ENCODE data around the gene SCARB1. TPM values are rescaled to one million over a fixed set of nuclear protein-coding genes. Genes with fewer than 3 reads are reported as not detected.

SCARB1 gene
- total RNA-seq, 1 donor from 2014 or later, result 44.5 TPM

DNA sequence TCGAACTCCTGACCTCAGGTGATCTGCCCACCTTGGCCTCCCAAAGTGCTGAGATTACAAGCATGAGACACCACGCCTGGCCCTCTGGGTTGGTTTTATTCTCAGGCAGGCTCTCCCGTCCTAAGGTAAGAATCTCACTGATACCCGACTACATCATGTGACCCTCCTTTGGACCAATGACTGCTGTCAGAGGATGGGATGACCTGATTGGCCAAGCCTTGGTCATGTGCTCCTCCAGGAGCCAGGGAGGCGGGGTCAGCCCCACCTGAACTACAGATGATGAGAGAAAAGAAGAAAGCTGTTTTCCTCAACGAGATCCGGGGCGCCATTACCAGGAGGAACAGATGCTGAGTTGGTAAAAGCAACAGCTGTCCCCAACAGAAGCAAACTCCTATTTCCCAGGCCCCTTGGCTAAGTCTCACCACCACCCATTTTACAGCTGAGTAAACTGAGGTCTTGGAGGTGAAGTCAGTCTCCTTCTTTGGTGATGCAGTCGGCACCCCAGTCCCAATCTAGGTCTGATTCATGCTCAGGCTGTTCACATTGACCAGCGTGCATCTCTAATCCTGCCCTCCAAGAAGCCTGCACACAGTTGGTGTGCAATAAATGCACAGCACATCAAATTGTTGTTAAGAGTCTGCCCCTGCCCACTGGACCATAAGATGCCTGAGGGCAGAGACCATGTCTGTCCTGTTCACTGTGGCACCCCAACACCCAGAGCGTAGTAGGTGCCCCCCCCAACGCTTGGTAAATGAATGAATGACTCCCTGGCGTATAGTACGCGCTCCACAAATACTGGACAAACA lies 118.8 kb downstream of the SCARB1 start:
- Histone ChIP-seq H3K4me2 (ENCODE audit: low read length) (no peak overlapping the region), H3K79me2 (ENCODE audit: insufficient read depth, low read length) (no peaks in the 10 kb centered on the region), H3K4me1 (ENCODE audit: insufficient read depth, low read length) (peaks cover 48% of the 10 kb centered on the region), H3K4me3 (ENCODE audit: insufficient read depth, low read depth, low read length) (no peak overlapping the region), H3K27me3 (ENCODE audit: insufficient read depth, low read length) (no peaks in the 10 kb centered on the region), H2AFZ (ENCODE audit: low read depth, low read length) (no peak overlapping the region), H4K20me1 (ENCODE audit: insufficient read depth, low read length) (no peaks in the 10 kb centered on the region), H3K27ac (ENCODE audit: low read depth, low read length) (peak overlapping the region; percentile 59), H3K36me3 (ENCODE audit: insufficient read depth, low read length) (no peaks in the 10 kb centered on the region), H3K9ac (ENCODE audit: low read length) (no peak overlapping the region), H3K9me3 (ENCODE audit: insufficient read depth, low read depth, low read length) (no peaks in the 10 kb centered on the region)
- H3K4me3 Mint-ChIP-seq (ENCODE audit: unreplicated experiment), result peak overlapping the region; percentile 30
- H3K36me3 Mint-ChIP-seq (ENCODE audit: low read depth, unreplicated experiment), result no peaks in the 10 kb centered on the region
- peaks cover 7% of the 10 kb centered on the region for H3K9me3 Mint-ChIP-seq (ENCODE audit: unreplicated experiment)
- H3K27me3 Mint-ChIP-seq (ENCODE audit: low read depth, unreplicated experiment), result peaks cover 4% of the 10 kb centered on the region
- no peak for TF ChIP-seq CTCF (IDR thresholded peaks at IDR 0.05; ENCODE audit: insufficient read depth, low read depth, low read length)
- no peak for TF ChIP-seq EZH2 (IDR thresholded peaks at IDR 0.05; ENCODE audit: insufficient read depth, low read length)
- no peak for DNase-seq (ENCODE audit: low read depth)
- H3K4me1 Mint-ChIP-seq (ENCODE audit: low read depth, unreplicated experiment), result peaks cover 32% of the 10 kb centered on the region
- no peak for FAIRE-seq
- H3K27ac Mint-ChIP-seq (ENCODE audit: unreplicated experiment), result no peak overlapping the region

DNA sequence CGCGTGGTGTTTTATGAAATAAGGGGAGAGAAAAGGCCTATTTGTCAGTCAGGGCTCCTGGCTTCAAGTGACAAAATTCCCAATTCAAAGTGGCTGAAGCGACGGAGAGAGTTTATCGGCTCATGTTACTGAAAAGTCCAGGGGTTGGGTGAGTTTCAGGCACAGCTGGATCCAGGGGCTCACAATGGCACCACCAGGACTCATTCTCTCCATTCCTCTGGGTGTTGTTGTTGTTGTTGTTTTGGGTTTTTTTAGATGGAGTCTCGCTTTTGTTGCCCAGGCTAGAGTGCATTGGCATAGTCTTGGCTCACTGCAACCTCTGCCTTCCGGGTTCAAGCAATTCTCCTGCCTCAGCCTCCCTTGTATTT lies 119.4 kb downstream of the SCARB1 start:
- H3K4me2 ChIP-seq (ENCODE audit: low read length), result no peak overlapping the region
- H3K79me2 ChIP-seq (ENCODE audit: insufficient read depth, low read length), result no peaks in the 10 kb centered on the region
- peaks cover 5% of the 10 kb centered on the region for H3K9me3 ChIP-seq (ENCODE audit: insufficient read depth, low read depth, low read length)
- no peak overlapping the region for H3K9ac ChIP-seq (ENCODE audit: low read length)
- no peak for DNase-seq (ENCODE audit: low read depth)
- H3K27ac ChIP-seq (ENCODE audit: low read depth, low read length), result no peak overlapping the region
- Mint-ChIP-seq H3K4me1 (ENCODE audit: low read depth, unreplicated experiment) (peaks cover 32% of the 10 kb centered on the region), H3K9me3 (ENCODE audit: unreplicated experiment) (peaks cover 7% of the 10 kb centered on the region), H3K27me3 (ENCODE audit: low read depth, unreplicated experiment) (peaks cover 4% of the 10 kb centered on the region), H3K4me3 (ENCODE audit: unreplicated experiment) (no peak overlapping the region), H3K36me3 (ENCODE audit: low read depth, unreplicated experiment) (peaks cover 2% of the 10 kb centered on the region), H3K27ac (ENCODE audit: unreplicated experiment) (no peak overlapping the region)
- TF ChIP-seq EZH2 (IDR thresholded peaks at IDR 0.05; ENCODE audit: insufficient read depth, low read length), result no peak
- no peak for TF ChIP-seq CTCF (IDR thresholded peaks at IDR 0.05; ENCODE audit: insufficient read depth, low read depth, low read length)
- H3K4me3 ChIP-seq (ENCODE audit: insufficient read depth, low read depth, low read length), result no peak overlapping the region
- H2AFZ ChIP-seq (ENCODE audit: low read depth, low read length), result no peak overlapping the region
- H4K20me1 ChIP-seq (ENCODE audit: insufficient read depth, low read length), result no peaks in the 10 kb centered on the region
- H3K36me3 ChIP-seq (ENCODE audit: insufficient read depth, low read length), result no peaks in the 10 kb centered on the region
- no peak for FAIRE-seq
- peaks cover 54% of the 10 kb centered on the region for H3K4me1 ChIP-seq (ENCODE audit: insufficient read depth, low read length)
- no peaks in the 10 kb centered on the region for H3K27me3 ChIP-seq (ENCODE audit: insufficient read depth, low read length)

Data from astrocyte (in vitro differentiated cells and primary cell).